ENCODE data around the gene BAIAP2L1. TPM values are rescaled to one million over a fixed set of nuclear protein-coding genes. Genes with fewer than 3 reads are reported as not detected.

The BAIAP2L1 gene
- total RNA-seq, 3 donors from 2014 or later: 1.3 to 11.0 (median 8.5) TPM

- no peaks in the 10 kb centered on the region for H3K27me3 ChIP-seq
- DNase-seq (ENCODE audit: low spot score in 2 of 2): no peak
- peak overlapping the region in 1 of 2 donors; percentile 99 for H3K27ac ChIP-seq
- H3K9me3 ChIP-seq: no peaks in the 10 kb centered on the region
- intact Hi-C loops (cut with DNase I; ENCODE audit: low total_unique reads): no loop called here
- TF ChIP-seq POLR2AphosphoS5 (IDR thresholded peaks at IDR 0.05) (no peak), CTCF (IDR thresholded peaks at IDR 0.05) (no peak), POLR2A (IDR thresholded peaks at IDR 0.05) (no peak)
- peak overlapping the region in 1 of 3 donors; percentile 100 for H3K4me3 ChIP-seq
- H3K36me3 ChIP-seq: no peaks in the 10 kb centered on the region
- peaks cover 18 to 38% of the 10 kb centered on the region in 2 donors for H3K4me1 ChIP-seq
Measured at GRCh38 chr7:98288064-98288823, 112.6 kb downstream of the BAIAP2L1 start.

GRCh38 chr7:98287486-98287959 lies 113.4 kb downstream of the BAIAP2L1 start:
- H3K36me3 ChIP-seq: no peaks in the 10 kb centered on the region
- intact Hi-C loops (cut with DNase I; ENCODE audit: low total_unique reads): no loop called here
- H3K27ac ChIP-seq: peak overlapping the region; percentile 95 to 99
- H3K9me3 ChIP-seq: no peaks in the 10 kb centered on the region
- H3K27me3 ChIP-seq: no peaks in the 10 kb centered on the region
- peak overlapping the region in 1 of 3 donors; percentile 100 for H3K4me3 ChIP-seq
- TF ChIP-seq POLR2AphosphoS5 (IDR thresholded peaks at IDR 0.05) (no peak), POLR2A (IDR thresholded peaks at IDR 0.05) (no peak), CTCF (IDR thresholded peaks at IDR 0.05) (no peak)
- H3K4me1 ChIP-seq: peaks cover 18 to 38% of the 10 kb centered on the region in 2 donors
- peak in 1 of 2 donors; percentile 50 for DNase-seq (ENCODE audit: low spot score in 2 of 2)

- H3K9me3 ChIP-seq: no peaks in the 10 kb centered on the region
- TF ChIP-seq CTCF (IDR thresholded peaks at IDR 0.05): no peak
- no peak for TF ChIP-seq POLR2A (IDR thresholded peaks at IDR 0.05)
- no peak for TF ChIP-seq POLR2AphosphoS5 (IDR thresholded peaks at IDR 0.05)
- peak overlapping the region; percentile 95 to 99 for H3K27ac ChIP-seq
- intact Hi-C loops (cut with DNase I; ENCODE audit: low total_unique reads): no loop called here
- peak overlapping the region; percentile 91 to 100 (median 99) for H3K4me3 ChIP-seq
- DNase-seq (ENCODE audit: low spot score in 2 of 2): no peak
- no peaks in the 10 kb centered on the region for H3K36me3 ChIP-seq
- H3K4me1 ChIP-seq: peaks cover 18 to 38% of the 10 kb centered on the region in 2 donors
- no peaks in the 10 kb centered on the region for H3K27me3 ChIP-seq
Measured at GRCh38 chr7:98286701-98287485, 114.0 kb downstream of the BAIAP2L1 start.

- peak overlapping the region; percentile 91 to 100 (median 99) for H3K4me3 ChIP-seq
- no peak for TF ChIP-seq POLR2A (IDR thresholded peaks at IDR 0.05)
- peak; percentile 54 to 95 (median 71) for TF ChIP-seq POLR2AphosphoS5 (IDR thresholded peaks at IDR 0.05)
- intact Hi-C loops (cut with DNase I; ENCODE audit: low total_unique reads): no loop called here
- H3K27me3 ChIP-seq: no peaks in the 10 kb centered on the region
- H3K9me3 ChIP-seq: no peaks in the 10 kb centered on the region
- H3K4me1 ChIP-seq: peaks cover 18 to 38% of the 10 kb centered on the region in 2 donors
- DNase-seq (ENCODE audit: low spot score in 2 of 2): peak; percentile 59 to 72
- H3K36me3 ChIP-seq: no peaks in the 10 kb centered on the region
- H3K27ac ChIP-seq: peak overlapping the region; percentile 95 to 99
Measured at GRCh38 chr7:98286093-98286539, 114.8 kb downstream of the BAIAP2L1 start.

GRCh38 chr7:98285157-98286092 lies 115.5 kb downstream of the BAIAP2L1 start:
- no peak for TF ChIP-seq POLR2A (IDR thresholded peaks at IDR 0.05)
- no peak for TF ChIP-seq CTCF (IDR thresholded peaks at IDR 0.05)
- TF ChIP-seq POLR2AphosphoS5 (IDR thresholded peaks at IDR 0.05): no peak
- H3K4me3 ChIP-seq: peak overlapping the region; percentile 91 to 100 (median 99)
- no peaks in the 10 kb centered on the region for H3K36me3 ChIP-seq
- DNase-seq (ENCODE audit: low spot score in 2 of 2): no peak
- intact Hi-C loops (cut with DNase I; ENCODE audit: low total_unique reads): no loop called here
- no peaks in the 10 kb centered on the region for H3K9me3 ChIP-seq
- peaks cover 18 to 38% of the 10 kb centered on the region in 2 donors for H3K4me1 ChIP-seq
- no peaks in the 10 kb centered on the region for H3K27me3 ChIP-seq
- H3K27ac ChIP-seq: peak overlapping the region; percentile 95 to 99
